GM12864 (cell line): ENCODE results near the gene CFAP161.
A peak's percentile ranks its signal among the peaks of the same experiment; 100 is the strongest.

ENCODE experiments used
- DNase-seq: peaks from one replicate; pipeline ENCODE4 v3.0.0-alpha.2; 2011; ENCODE audit warnings: low read depth
- H3K4me3 ChIP-seq: 2 replicates; pipeline ENCODE4 v1.5.1; 2011; ENCODE audit warnings: mild to moderate bottlenecking, low read depth, low read length, control low read depth
- TF ChIP-seq, protein P1 (sequence below): IDR thresholded peaks from 2 replicates; pipeline ENCODE4 v1.5.1; 2011; ENCODE audit warnings: low read depth, mild to moderate bottlenecking, moderate library complexity, low read length, control low read depth, inconsistent platforms; ENCODE audit errors: missing control alignments

The CFAP161 gene

DNA sequence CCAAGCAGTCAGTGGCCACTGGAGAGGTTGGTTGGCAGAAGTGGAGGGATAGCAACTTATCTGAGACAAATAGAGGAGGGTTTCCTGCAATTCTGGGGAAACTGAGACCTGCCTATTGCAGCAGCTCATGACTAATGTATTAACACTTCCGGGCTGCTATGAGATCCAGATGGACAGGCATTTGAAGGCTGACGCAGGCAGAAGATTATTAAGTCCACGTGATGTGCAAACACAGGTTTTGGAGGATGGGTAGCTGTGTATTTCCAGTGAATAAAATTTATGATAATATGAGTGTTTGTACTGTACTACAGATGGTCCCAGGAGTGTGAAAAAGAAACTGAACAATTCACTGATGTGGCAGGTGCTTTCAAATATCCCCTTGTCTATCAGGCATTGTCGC, 28.5 kb upstream of the CFAP161 start:
- DNase-seq, result no peak
- TF ChIP-seq, protein P1, sequence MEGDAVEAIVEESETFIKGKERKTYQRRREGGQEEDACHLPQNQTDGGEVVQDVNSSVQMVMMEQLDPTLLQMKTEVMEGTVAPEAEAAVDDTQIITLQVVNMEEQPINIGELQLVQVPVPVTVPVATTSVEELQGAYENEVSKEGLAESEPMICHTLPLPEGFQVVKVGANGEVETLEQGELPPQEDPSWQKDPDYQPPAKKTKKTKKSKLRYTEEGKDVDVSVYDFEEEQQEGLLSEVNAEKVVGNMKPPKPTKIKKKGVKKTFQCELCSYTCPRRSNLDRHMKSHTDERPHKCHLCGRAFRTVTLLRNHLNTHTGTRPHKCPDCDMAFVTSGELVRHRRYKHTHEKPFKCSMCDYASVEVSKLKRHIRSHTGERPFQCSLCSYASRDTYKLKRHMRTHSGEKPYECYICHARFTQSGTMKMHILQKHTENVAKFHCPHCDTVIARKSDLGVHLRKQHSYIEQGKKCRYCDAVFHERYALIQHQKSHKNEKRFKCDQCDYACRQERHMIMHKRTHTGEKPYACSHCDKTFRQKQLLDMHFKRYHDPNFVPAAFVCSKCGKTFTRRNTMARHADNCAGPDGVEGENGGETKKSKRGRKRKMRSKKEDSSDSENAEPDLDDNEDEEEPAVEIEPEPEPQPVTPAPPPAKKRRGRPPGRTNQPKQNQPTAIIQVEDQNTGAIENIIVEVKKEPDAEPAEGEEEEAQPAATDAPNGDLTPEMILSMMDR, result no peak
- no peak overlapping the region for H3K4me3 ChIP-seq

DNA sequence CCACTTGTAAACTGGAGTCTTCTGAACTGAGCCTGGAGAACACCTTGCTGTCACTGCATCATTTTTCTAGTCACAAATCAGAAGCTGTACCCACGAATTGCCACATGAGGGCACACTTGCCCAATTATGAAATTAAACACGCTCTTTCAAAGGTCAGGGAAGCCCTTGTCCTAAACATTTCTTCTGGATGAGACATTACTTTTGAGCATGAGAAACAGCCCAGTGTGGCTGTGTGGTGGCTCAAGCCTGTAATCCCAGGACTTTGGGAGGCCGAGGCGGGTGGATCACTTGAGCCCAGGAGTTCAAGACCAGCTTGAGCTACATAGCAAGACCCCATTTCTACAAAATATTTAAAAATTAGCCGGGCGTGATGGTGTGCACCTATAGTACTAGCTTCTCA, 27.5 kb upstream of the CFAP161 start:
- TF ChIP-seq, protein P1, result peak; percentile 74
- DNase-seq, result peak; percentile 16
- H3K4me3 ChIP-seq, result no peak overlapping the region

DNA sequence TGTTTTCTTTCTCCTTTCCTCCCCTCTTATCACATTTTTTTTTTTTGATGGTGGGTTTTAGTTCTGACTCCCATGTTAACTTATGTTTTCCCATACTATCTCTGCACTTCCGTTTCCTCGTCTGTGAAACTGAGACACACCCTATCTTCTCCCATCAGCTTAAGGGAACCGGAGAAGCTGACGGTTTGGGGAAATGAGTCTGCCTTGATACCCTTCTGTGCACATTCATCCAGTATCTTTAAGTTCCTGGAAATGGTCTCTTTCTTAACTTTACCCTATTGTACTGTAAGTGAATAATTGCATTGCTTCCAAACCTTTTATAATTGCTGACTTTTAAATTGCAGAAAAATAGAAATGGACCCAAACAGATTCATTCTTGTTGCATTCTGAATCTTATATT, 26.2 kb upstream of the CFAP161 start:
- TF ChIP-seq, protein P1, result no peak
- H3K4me3 ChIP-seq, result no peak overlapping the region
- no peak for DNase-seq

DNA sequence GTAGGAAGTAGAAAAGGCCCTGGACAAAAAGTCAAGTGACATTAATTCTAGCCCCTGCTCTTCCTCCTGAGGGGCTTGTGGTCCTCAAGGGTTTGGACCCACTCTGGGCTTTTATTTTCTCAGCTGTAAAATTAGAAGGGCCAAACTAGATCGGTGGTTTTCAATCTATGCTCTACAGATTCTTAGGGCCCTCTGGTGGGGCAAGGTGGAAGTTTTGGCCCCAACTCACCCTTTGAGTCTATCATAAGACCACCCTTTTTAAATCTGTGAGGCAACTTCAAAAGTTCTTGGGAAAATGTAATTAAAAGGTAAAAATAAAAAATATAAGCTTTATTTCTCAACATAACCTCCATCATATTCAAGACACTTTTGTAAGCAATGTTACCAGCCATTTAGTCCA, 25.6 kb upstream of the CFAP161 start:
- TF ChIP-seq, protein P1, result peak; percentile 62
- DNase-seq, result no peak
- H3K4me3 ChIP-seq, result no peak overlapping the region

DNA sequence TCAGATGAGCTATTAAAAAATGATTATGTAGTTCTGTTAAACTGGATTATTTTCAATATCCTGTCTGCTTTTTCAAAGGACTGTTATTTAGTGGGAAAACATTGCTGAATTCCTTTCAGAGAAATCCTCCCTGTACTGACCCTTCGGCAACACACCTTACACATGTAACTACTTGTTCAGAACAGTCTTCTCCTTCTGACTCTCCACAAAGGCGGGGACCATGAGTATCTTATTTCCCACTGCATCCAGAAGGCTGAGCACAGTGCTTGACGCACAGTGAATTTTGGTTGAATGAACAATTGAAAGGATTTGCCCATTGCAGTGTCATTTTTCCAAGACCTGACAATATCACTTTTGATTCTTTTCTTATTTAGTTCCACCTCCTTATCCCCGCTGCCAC, 23.1 kb upstream of the CFAP161 start:
- TF ChIP-seq, protein P1, result no peak
- no peak overlapping the region for H3K4me3 ChIP-seq
- DNase-seq, result no peak

DNA sequence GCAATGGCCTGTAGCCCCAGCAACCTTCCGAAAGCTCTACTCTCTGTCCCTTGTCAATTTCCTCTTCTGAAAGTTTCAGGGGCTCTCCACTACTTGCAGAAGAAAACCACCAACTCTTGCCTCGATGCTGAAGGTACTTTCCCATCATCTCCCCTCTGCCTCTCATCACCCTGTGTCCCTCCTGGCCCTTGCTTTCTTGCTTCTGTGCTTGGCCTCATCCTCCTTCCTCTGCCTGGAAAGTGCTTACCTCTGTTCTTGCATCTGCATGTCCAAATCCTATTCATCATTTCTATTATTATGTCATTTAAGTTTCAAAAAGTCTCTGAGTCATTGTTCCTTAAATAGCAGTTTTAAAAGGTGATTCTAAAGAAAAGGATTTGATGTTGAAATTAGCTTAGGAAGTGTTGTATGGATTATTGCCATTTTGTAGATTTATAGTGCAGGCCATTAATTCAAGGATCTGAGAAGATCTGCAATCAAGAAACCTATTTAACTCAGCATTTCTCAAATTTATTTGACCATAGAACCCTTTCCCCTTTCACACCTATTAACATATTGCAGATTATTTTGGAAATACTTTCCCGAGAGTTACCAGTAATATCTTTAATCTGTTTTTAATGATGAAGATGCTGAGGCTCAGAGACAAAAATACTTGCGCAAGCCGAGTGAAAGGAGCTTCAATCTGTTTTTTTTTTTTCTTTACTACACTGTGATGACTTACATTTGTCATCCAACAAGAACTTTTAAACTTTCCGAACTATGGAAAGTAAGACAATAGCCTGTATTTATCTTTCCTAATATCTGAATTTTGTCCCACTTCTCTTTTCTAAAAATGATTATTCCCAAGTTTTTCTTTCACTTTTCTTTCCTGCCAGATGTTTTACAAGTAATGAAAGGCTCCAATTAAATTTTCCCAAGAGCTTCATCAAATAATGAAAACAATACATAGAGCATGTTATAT, 22.3 kb upstream of the CFAP161 start:
- DNase-seq, result peak; percentile 37
- TF ChIP-seq, protein P1, result no peak
- no peak overlapping the region for H3K4me3 ChIP-seq

DNA sequence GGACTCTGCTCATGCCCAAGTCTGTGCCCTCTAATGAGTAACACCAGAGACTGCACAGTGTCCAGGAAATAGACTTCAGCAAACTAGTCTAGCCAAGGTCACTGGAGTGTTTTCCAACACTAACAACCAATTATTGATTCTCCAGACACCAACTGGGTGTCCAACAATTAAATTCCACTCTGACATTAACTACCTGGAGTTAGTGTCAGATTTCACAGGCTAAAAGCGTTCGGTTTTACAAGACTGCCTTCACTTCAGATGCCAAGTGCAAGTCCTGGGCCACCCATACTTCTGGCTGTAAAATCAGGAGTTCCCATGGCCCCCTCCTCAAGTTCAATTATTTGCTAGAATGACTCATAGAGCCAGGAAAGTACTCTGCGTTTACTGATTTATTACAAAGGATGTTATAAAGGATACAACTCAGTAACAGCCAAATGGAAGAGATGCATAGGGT, 20.8 kb upstream of the CFAP161 start:
- TF ChIP-seq, protein P1, result no peak
- DNase-seq, result no peak
- no peak overlapping the region for H3K4me3 ChIP-seq
